Lung (tissue), 12 donors: Measurements from ENCODE around the gene OR2A25. TPM values are rescaled to one million over a fixed set of nuclear protein-coding genes. Genes with fewer than 3 reads are reported as not detected.

ENCODE experiments used
- ATAC-seq: fragments of 200-7000 bp; cut with Tn5 transposase; one replicate; pipeline ENCODE4 v1.9.1; 2020; ENCODE audit warnings: moderate number of reproducible peaks; ENCODE audit not compliant: insufficient read depth, low FRiP score
- DNase-seq, 3 donors: peaks; one replicate each; pipeline ENCODE4 v3.0.0-alpha.2; 2013 to 2017
- H3K27ac ChIP-seq, 2 donors: one replicate each; pipeline ENCODE4 v1.5.1; 2013; ENCODE audit warnings: mild to moderate bottlenecking in 2 of 2, moderate library complexity in 2 of 2, control low read depth in 1 of 2, inconsistent platforms in 1 of 2, low read depth in 1 of 2, low read length in 1 of 2
- H3K27me3 ChIP-seq, 3 donors: one replicate each; pipeline ENCODE4 v1.5.1; 2013; ENCODE audit warnings: low read length in 2 of 3; ENCODE audit not compliant: control insufficient read depth in 3 of 3, insufficient read depth in 3 of 3
- H3K36me3 ChIP-seq, 4 donors: one replicate each; pipeline ENCODE4 v1.5.1; 2013; ENCODE audit warnings: low read length in 4 of 4, mild to moderate bottlenecking in 1 of 4, moderate library complexity in 1 of 4; ENCODE audit not compliant: control insufficient read depth in 4 of 4, insufficient read depth in 4 of 4
- H3K4me1 ChIP-seq, 5 donors: one replicate each; pipeline ENCODE4 v1.5.1; 2013; ENCODE audit warnings: low read length in 5 of 5, mild to moderate bottlenecking in 2 of 5, moderate library complexity in 1 of 5; ENCODE audit not compliant: control insufficient read depth in 5 of 5, insufficient read depth in 5 of 5
- H3K4me3 ChIP-seq: one replicate; pipeline ENCODE4 v1.5.1; 2013; ENCODE audit warnings: mild to moderate bottlenecking, control low read depth, moderate library complexity
- H3K9ac ChIP-seq, 2 donors: one replicate each; pipeline ENCODE4 v1.5.1; 2013; ENCODE audit warnings: low read length in 2 of 2, control low read depth in 1 of 2; ENCODE audit not compliant: insufficient read depth in 1 of 2
- H3K9me3 ChIP-seq, 4 donors: one replicate each; pipeline ENCODE4 v1.5.1; 2013; ENCODE audit warnings: low read length in 3 of 4, mild to moderate bottlenecking in 1 of 4, moderate library complexity in 1 of 4; ENCODE audit not compliant: control insufficient read depth in 4 of 4, insufficient read depth in 3 of 4
- CTCF ChIP-seq: IDR thresholded peaks from 2 replicates; pipeline ENCODE4 v1.5.1; 2012; ENCODE audit warnings: mild to moderate bottlenecking; ENCODE audit errors: control extremely low read depth, extremely low read depth
- WGBS, 2 donors: extraction: QIAGEN DNeasy Blood & Tissue Kit; methylation state at CpG; one replicate each; pipeline ENCODE4 v1.1.7; 2013; 5-methylcytosine and 5-hydroxymethylcytosine counted together
- polyA plus RNA-seq, 2 donors: library from polyadenylated mRNA; stranded (reverse); fragments of 200-250 nt; gene quantifications; one replicate each; pipeline ENCODE4 v1.2.1, GENCODE V29; 2013
- total RNA-seq, 2 donors: library from RNA; depleted of rRNA in 1 of 2; stranded (reverse); fragments of >200 nt in 1 of 2; gene quantifications; one replicate each; pipeline ENCODE4 v1.2.1, GENCODE V29; 2014 to 2021
- donor health status: control.
- donor health status: control.
- donor health status: Bipolar disorder and iron deficiency.
- donor health status: healthy.
- donor health status: DM: yes; HTN: yes; CAD: no.

The OR2A25 gene
- total and polyA plus RNA-seq, 4 donors: not detected

- Histone ChIP-seq H3K4me1 (peaks cover 0 to 29% (median 0%) of the 10 kb centered on the region in 5 donors), H3K27me3 (peaks cover 0 to 47% (median 0%) of the 10 kb centered on the region in 3 donors), H3K27ac (no peak overlapping the region), H3K36me3 (no peaks in the 10 kb centered on the region), H3K4me3 (no peak overlapping the region), H3K9ac (no peak overlapping the region), H3K9me3 (peaks cover 0 to 2% (median 0%) of the 10 kb centered on the region in 4 donors)
- ATAC-seq (no peak), DNase-seq (no peak)
- TF ChIP-seq CTCF: no peak
- 36 to 39% methylated on average over 3 of the region's 3 CpGs for WGBS, 2 donors
Observed at GRCh38 chr7:144100607-144101006, 31.0 kb downstream of the OR2A25 start.

- Histone ChIP-seq H3K27ac (no peak overlapping the region), H3K9me3 (no peaks in the 10 kb centered on the region), H3K27me3 (peaks cover 0 to 43% (median 0%) of the 10 kb centered on the region in 3 donors), H3K4me3 (no peak overlapping the region), H3K9ac (no peak overlapping the region), H3K4me1 (peaks cover 0 to 33% (median 0%) of the 10 kb centered on the region in 5 donors), H3K36me3 (no peaks in the 10 kb centered on the region)
- peak in 2 of 3 donors; percentile 13 to 47 for DNase-seq
- TF ChIP-seq CTCF: no peak
- ATAC-seq: no peak
Observed at GRCh38 chr7:144102041-144102440, 32.4 kb downstream of the OR2A25 start.

GRCh38 chr7:144105211-144105610, 35.6 kb downstream of the OR2A25 start:
- no peak overlapping the region for H3K27ac ChIP-seq
- no peak overlapping the region for H3K4me3 ChIP-seq
- peak in 2 of 3 donors; percentile 85 to 91 for DNase-seq
- peaks cover 0 to 32% (median 0%) of the 10 kb centered on the region in 3 donors for H3K27me3 ChIP-seq
- no peaks in the 10 kb centered on the region for H3K9me3 ChIP-seq
- no peaks in the 10 kb centered on the region for H3K36me3 ChIP-seq
- no peak for TF ChIP-seq CTCF
- no peak for ATAC-seq
- no peak overlapping the region for H3K9ac ChIP-seq
- H3K4me1 ChIP-seq: peaks cover 0 to 33% (median 0%) of the 10 kb centered on the region in 5 donors

- Histone ChIP-seq H3K27me3 (peaks cover 0 to 24% (median 0%) of the 10 kb centered on the region in 3 donors), H3K9ac (no peak within 1 kb of the TSS), H3K9me3 (no peaks in the 10 kb centered on the region), H3K4me3 (no peak within 1 kb of the TSS), H3K27ac (no peak within 1 kb of the TSS), H3K4me1 (peaks cover 0 to 41% (median 0%) of the 10 kb centered on the region in 5 donors), H3K36me3 (no peaks in the 10 kb centered on the region)
- WGBS, 2 donors: 93 to 98% methylated on average over 2 of the region's 2 CpGs
- DNase-seq (no peak), ATAC-seq (no peak)
- TF ChIP-seq CTCF: no peak
Observed at GRCh38 chr7:144109283-144109682, 39.7 kb downstream of the OR2A25 start, which contains the start of gene OR2A2. TSS of gene OR2A2 (plus strand) at chr7:144109583. CDS start at chr7:144109583, 0 bp downstream.
